ENCODE data around the gene CEP170.

- TF ChIP-seq, protein P1, sequence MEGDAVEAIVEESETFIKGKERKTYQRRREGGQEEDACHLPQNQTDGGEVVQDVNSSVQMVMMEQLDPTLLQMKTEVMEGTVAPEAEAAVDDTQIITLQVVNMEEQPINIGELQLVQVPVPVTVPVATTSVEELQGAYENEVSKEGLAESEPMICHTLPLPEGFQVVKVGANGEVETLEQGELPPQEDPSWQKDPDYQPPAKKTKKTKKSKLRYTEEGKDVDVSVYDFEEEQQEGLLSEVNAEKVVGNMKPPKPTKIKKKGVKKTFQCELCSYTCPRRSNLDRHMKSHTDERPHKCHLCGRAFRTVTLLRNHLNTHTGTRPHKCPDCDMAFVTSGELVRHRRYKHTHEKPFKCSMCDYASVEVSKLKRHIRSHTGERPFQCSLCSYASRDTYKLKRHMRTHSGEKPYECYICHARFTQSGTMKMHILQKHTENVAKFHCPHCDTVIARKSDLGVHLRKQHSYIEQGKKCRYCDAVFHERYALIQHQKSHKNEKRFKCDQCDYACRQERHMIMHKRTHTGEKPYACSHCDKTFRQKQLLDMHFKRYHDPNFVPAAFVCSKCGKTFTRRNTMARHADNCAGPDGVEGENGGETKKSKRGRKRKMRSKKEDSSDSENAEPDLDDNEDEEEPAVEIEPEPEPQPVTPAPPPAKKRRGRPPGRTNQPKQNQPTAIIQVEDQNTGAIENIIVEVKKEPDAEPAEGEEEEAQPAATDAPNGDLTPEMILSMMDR (IDR thresholded peaks at IDR 0.05) = no peak
- TF ChIP-seq POLR2A (IDR thresholded peaks at IDR 0.05) = no peak
Observed at GRCh38 chr1:243253211-243253925, 1.7 kb downstream of the CEP170 start.

All from uterus (tissue), 2 donors.